Lower leg skin (tissue), 4 donors: Measurements from ENCODE around the gene SPDYE4. TPM values are rescaled to one million over a fixed set of nuclear protein-coding genes. Genes with fewer than 3 reads are reported as not detected.

ENCODE experiments used
- DNase-seq, 2 donors: peaks; one replicate each; pipeline ENCODE4 v3.0.0-alpha.2; 2019; ENCODE audit warnings: low spot score in 2 of 2
- H3K4me3 ChIP-seq: fragments of 200-600 bp; sonication (generic); 2 replicates; pipeline ENCODE4 v1.5.1; 2017; ENCODE audit warnings: mild to moderate bottlenecking, low read depth; ENCODE audit not compliant: poor library complexity, severe bottlenecking
- POLR2A ChIP-seq, 2 donors: fragments of 450-650 bp; IDR thresholded peaks; one replicate each; pipeline ENCODE4 v1.6.1; 2016 to 2017; ENCODE audit warnings: antibody characterized with exemption in 2 of 2, mild to moderate bottlenecking in 1 of 2, moderate library complexity in 1 of 2
- WGBS, 2 donors: methylation state at CpG; one replicate each; pipeline ENCODE4 v1.1.5; 2018; 5-methylcytosine and 5-hydroxymethylcytosine counted together
- intact Hi-C: fragments of 100-400 bp; cut with DNase I; formaldehyde crosslinking; loops from one replicate; pipeline ENCODE4 v1.15.0; 2023; ENCODE audit warnings: low total_unique reads
- total RNA-seq, 4 donors: library from RNA; depleted of rRNA; stranded (reverse); fragments of >200 nt; gene quantifications; one replicate each; pipeline ENCODE4 v1.1.0, GENCODE V29; 2016
- TF ChIP-seq, protein P1 (sequence below), 3 donors: fragments of 450-650 bp; IDR thresholded peaks; one replicate each; pipeline ENCODE4 v1.5.1; 2016; ENCODE audit warnings: antibody characterized with exemption in 3 of 3, mild to moderate bottlenecking in 3 of 3, moderate library complexity in 2 of 3

Gene SPDYE4
- total RNA-seq, 4 donors from 2014 or later, result not detected

GRCh38 chr17:8742274-8742673 is 16.1 kb downstream of the SPDYE4 start:
- TF ChIP-seq, protein P1, sequence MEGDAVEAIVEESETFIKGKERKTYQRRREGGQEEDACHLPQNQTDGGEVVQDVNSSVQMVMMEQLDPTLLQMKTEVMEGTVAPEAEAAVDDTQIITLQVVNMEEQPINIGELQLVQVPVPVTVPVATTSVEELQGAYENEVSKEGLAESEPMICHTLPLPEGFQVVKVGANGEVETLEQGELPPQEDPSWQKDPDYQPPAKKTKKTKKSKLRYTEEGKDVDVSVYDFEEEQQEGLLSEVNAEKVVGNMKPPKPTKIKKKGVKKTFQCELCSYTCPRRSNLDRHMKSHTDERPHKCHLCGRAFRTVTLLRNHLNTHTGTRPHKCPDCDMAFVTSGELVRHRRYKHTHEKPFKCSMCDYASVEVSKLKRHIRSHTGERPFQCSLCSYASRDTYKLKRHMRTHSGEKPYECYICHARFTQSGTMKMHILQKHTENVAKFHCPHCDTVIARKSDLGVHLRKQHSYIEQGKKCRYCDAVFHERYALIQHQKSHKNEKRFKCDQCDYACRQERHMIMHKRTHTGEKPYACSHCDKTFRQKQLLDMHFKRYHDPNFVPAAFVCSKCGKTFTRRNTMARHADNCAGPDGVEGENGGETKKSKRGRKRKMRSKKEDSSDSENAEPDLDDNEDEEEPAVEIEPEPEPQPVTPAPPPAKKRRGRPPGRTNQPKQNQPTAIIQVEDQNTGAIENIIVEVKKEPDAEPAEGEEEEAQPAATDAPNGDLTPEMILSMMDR (IDR thresholded peaks at IDR 0.05), result no peak
- no peak for TF ChIP-seq POLR2A (IDR thresholded peaks at IDR 0.05)
- no peak overlapping the region for H3K4me3 ChIP-seq
- intact Hi-C loops, result loop anchor here (10.0 kb wide), 1 partner anchor 327 kb away; no protein-coding TSS in a partner anchor
- no peak for DNase-seq
- 83 to 92% methylated on average over 5 of the region's 5 CpGs for WGBS, 2 donors

- intact Hi-C loops, result loop anchor here (10.0 kb wide), 1 partner anchor 327 kb away; no protein-coding TSS in a partner anchor
Measured at GRCh38 chr17:8741771-8742170, 16.6 kb downstream of the SPDYE4 start.

GRCh38 chr17:8741366-8741765 is 17.0 kb downstream of the SPDYE4 start:
- no peak overlapping the region for H3K4me3 ChIP-seq
- DNase-seq, result no peak
- WGBS, 2 donors, result 92 to 95% methylated on average over 13 to 17 of the region's 17 CpGs
- intact Hi-C loops, result loop anchor here (10.0 kb wide), 1 partner anchor 327 kb away; no protein-coding TSS in a partner anchor
- TF ChIP-seq POLR2A (IDR thresholded peaks at IDR 0.05), result no peak
- TF ChIP-seq, protein P1 (IDR thresholded peaks at IDR 0.05), result no peak

More at GRCh38 chr17:8741771-8742170, 16.6 kb downstream of the SPDYE4 start:
- TF ChIP-seq, protein P1 (IDR thresholded peaks at IDR 0.05), result no peak
- no peak for TF ChIP-seq POLR2A (IDR thresholded peaks at IDR 0.05)
- DNase-seq, result no peak
- no peak overlapping the region for H3K4me3 ChIP-seq
- WGBS, 2 donors, result 66 to 69% methylated on average over 4 of the region's 4 CpGs

DNA sequence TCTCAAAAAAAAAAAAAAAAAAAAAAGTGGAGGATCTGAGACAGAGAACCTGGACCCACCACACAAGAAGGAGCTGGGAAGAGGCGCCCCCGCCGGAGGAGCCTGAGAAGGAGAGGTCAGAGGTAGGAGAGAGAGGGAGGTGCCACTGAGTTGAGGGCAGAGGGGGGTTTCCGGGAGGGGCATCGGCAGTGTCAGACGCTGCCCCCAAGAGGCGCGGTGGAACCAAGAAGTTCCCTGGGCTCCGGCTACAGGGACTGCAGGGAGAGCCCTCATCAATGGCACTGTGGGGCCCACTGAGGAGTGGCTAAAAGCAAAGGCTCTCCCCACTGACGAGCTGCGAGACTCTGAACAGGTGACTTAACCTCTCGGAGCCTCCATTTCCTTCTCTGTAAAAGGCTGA is 17.9 kb downstream of the SPDYE4 start:
- WGBS, 2 donors, result 60 to 63% methylated on average over 12 of the region's 12 CpGs
- H3K4me3 ChIP-seq, result no peak overlapping the region
- TF ChIP-seq, protein P1 (IDR thresholded peaks at IDR 0.05), result no peak
- no peak for TF ChIP-seq POLR2A (IDR thresholded peaks at IDR 0.05)
- no peak for DNase-seq
- intact Hi-C loops, result loop anchor here (10.0 kb wide), 1 partner anchor 326 kb away; no protein-coding TSS in a partner anchor

GRCh38 chr17:8739097-8739496 is 19.2 kb downstream of the SPDYE4 start:
- WGBS, 2 donors, result 33 to 44% methylated on average over 8 of the region's 8 CpGs
- no peak overlapping the region for H3K4me3 ChIP-seq
- TF ChIP-seq POLR2A (IDR thresholded peaks at IDR 0.05), result no peak
- TF ChIP-seq, protein P1 (IDR thresholded peaks at IDR 0.05), result no peak
- intact Hi-C loops, result no loop called here
- DNase-seq, result no peak

GRCh38 chr17:8736796-8737195 is 21.6 kb downstream of the SPDYE4 start:
- TF ChIP-seq, protein P1 (IDR thresholded peaks at IDR 0.05), result no peak
- TF ChIP-seq POLR2A (IDR thresholded peaks at IDR 0.05), result no peak
- no peak overlapping the region for H3K4me3 ChIP-seq
- no peak for DNase-seq
- intact Hi-C loops, result no loop called here
- 70 to 83% methylated on average over 2 of the region's 2 CpGs for WGBS, 2 donors
